ENCODE data around the gene NR2C2AP. TPM values are rescaled to one million over a fixed set of nuclear protein-coding genes. Genes with fewer than 3 reads are reported as not detected.

Gene NR2C2AP
- total and polyA plus RNA-seq, 2 of the 13 experiments (the other 11 are each of a cell fraction or from before 2014, with no cell fraction given), result 12.2 to 26.8 TPM

GRCh38 chr19:19224852-19225494 lies 21.8 kb upstream of the NR2C2AP start (continued):
- TF ChIP-seq, protein P1, sequence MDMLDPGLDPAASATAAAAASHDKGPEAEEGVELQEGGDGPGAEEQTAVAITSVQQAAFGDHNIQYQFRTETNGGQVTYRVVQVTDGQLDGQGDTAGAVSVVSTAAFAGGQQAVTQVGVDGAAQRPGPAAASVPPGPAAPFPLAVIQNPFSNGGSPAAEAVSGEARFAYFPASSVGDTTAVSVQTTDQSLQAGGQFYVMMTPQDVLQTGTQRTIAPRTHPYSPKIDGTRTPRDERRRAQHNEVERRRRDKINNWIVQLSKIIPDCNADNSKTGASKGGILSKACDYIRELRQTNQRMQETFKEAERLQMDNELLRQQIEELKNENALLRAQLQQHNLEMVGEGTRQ (IDR thresholded peaks at IDR 0.05; ENCODE audit: low read depth, low read length), result no peak
- TF ChIP-seq, protein P1 (CRISPR knock-in tag; IDR thresholded peaks at IDR 0.05; ENCODE audit: borderline replicate concordance), result no peak
- TF ChIP-seq CREB3 (CRISPR knock-in tag; IDR thresholded peaks at IDR 0.05), result no peak
- TF ChIP-seq AKNA (CRISPR knock-in tag; IDR thresholded peaks at IDR 0.05; ENCODE audit: borderline replicate concordance), result no peak
- TF ChIP-seq ZC3H4 (CRISPR knock-in tag; IDR thresholded peaks at IDR 0.05; ENCODE audit: borderline replicate concordance), result no peak
- no peak for TF ChIP-seq HBP1 (CRISPR knock-in tag; IDR thresholded peaks at IDR 0.05; ENCODE audit: low read depth)
- TF ChIP-seq TGIF2 (CRISPR knock-in tag; IDR thresholded peaks at IDR 0.05), result no peak; the same call in 1 of the 2 replicates
- no peak for TF ChIP-seq ZNF446 (CRISPR knock-in tag; IDR thresholded peaks at IDR 0.05)
- no peak for TF ChIP-seq HIVEP1 (CRISPR knock-in tag; IDR thresholded peaks at IDR 0.05)
- no peak for TF ChIP-seq SNAPC2 (CRISPR knock-in tag; IDR thresholded peaks at IDR 0.05)
- TF ChIP-seq KAT2B (IDR thresholded peaks at IDR 0.05; ENCODE audit: borderline replicate concordance, low read depth, low read length), result no peak
- peak; percentile 88; the same call in 1 of the 2 replicates for TF ChIP-seq IRF1 (CRISPR knock-in tag; IDR thresholded peaks at IDR 0.05; ENCODE audit: low read depth)
- peak; percentile 76; the same call in 1 of the 2 replicates for TF ChIP-seq BCL3 (CRISPR knock-in tag; IDR thresholded peaks at IDR 0.05)
- TF ChIP-seq ZXDC (CRISPR knock-in tag; IDR thresholded peaks at IDR 0.05), result no peak

Measured in HepG2 (cell line).